ENCODE results near the gene WNT3.
"Not testable (repeated sequence)": the region's sequence is repeated elsewhere in the genome, so short reads cannot be mapped to it uniquely, and the experiment has no call there.

GRCh38 chr17:46757588-46757987 is 60.9 kb downstream of the WNT3 start:
- TF ChIP-seq CTCF, POLR2A (IDR thresholded peaks at IDR 0.05): not testable (repeated sequence)

Data from Peyer's patch (tissue), 4 donors.